HG02981 (cell line): Measurements from ENCODE around the gene PAX5.
"Not testable (repeated sequence)": the region's sequence is repeated elsewhere in the genome, so short reads cannot be mapped to it uniquely, and the experiment has no call there.

ENCODE experiments used
- ATAC-seq: cut with Tn5 transposase; IDR thresholded peaks from one replicate; pipeline ENCODE4 v1.9.1; 2021; ENCODE audit warnings: mild to moderate bottlenecking, moderate library complexity; ENCODE audit not compliant: unreplicated experiment

PAX5 gene

GRCh38 chr9:37033682-37034304 lies at the start of gene PAX5:
PAX5 (minus strand) TSS chr9:37034268; CDS start chr9:37034031, 237 bp downstream.
- no peak for ATAC-seq

- ATAC-seq: no peak
These were observed 49.6 kb upstream of the PAX5 start for GRCh38 chr9:37083654-37084053.

- no peak for ATAC-seq
These were observed 48.2 kb upstream of the PAX5 start for GRCh38 chr9:37082214-37082765.

GRCh38 chr9:37081507-37081906 lies 47.4 kb upstream of the PAX5 start:
- not testable (repeated sequence) for ATAC-seq

- peak; percentile 3 for ATAC-seq
These were observed 46.1 kb upstream of the PAX5 start for GRCh38 chr9:37080165-37080628.

- peak; percentile 91 for ATAC-seq
These were observed 45.5 kb upstream of the PAX5 start for GRCh38 chr9:37079370-37080164.

- ATAC-seq: not testable (repeated sequence)
These were observed 40.7 kb upstream of the PAX5 start for GRCh38 chr9:37074790-37075189.

GRCh38 chr9:37066139-37066725 lies 32.2 kb upstream of the PAX5 start:
- ATAC-seq: peak; percentile 53

GRCh38 chr9:37062336-37062735 lies 28.3 kb upstream of the PAX5 start:
- ATAC-seq: no peak

- no peak for ATAC-seq
These were observed 27.7 kb upstream of the PAX5 start for GRCh38 chr9:37061768-37062167.

GRCh38 chr9:37060833-37061232 lies 26.8 kb upstream of the PAX5 start:
- ATAC-seq: no peak

GRCh38 chr9:37056046-37056920 lies 22.2 kb upstream of the PAX5 start:
- ATAC-seq: no peak

- not testable (repeated sequence) for ATAC-seq
These were observed 20.3 kb upstream of the PAX5 start for GRCh38 chr9:37054363-37054720.

GRCh38 chr9:37053684-37054362 lies 19.8 kb upstream of the PAX5 start:
- ATAC-seq: no peak

- ATAC-seq: no peak
These were observed 12.6 kb upstream of the PAX5 start for GRCh38 chr9:37046683-37047082.

- no peak for ATAC-seq
These were observed 8.4 kb upstream of the PAX5 start for GRCh38 chr9:37042421-37042820.

- ATAC-seq: no peak
These were observed 6.5 kb upstream of the PAX5 start for GRCh38 chr9:37040508-37041127.

- ATAC-seq: no peak
These were observed 4.9 kb upstream of the PAX5 start for GRCh38 chr9:37038943-37039464.

- no peak for ATAC-seq
These were observed 4.4 kb upstream of the PAX5 start for GRCh38 chr9:37038302-37038942.
